Psoas muscle (tissue), 8 donors: ENCODE data around the gene AUTS2. TPM values are rescaled to one million over a fixed set of nuclear protein-coding genes. Genes with fewer than 3 reads are reported as not detected.

Experiments
- ATAC-seq, 4 donors: fragments of 200-7000 bp; cut with Tn5 transposase; one replicate each; pipeline ENCODE4 v1.9.1; 2020; ENCODE audit warnings: moderate library complexity in 3 of 4, mild to moderate bottlenecking in 2 of 4
- DNase-seq, 2 donors: peaks; one replicate each; pipeline ENCODE4 v3.0.0-alpha.2; 2020
- H3K27ac ChIP-seq: fragments of 200-600 bp; one replicate; pipeline ENCODE4 v1.8.0; 2022
- H3K27me3 ChIP-seq, 3 donors: fragments of 200-600 bp in 1 of 3; one replicate each; pipeline versions ENCODE4 v1.6.1 to v1.8.0; 2013 to 2022; ENCODE audit warnings: low read length in 2 of 3, mild to moderate bottlenecking in 2 of 3, moderate library complexity in 1 of 3; ENCODE audit not compliant: insufficient read depth in 3 of 3
- H3K36me3 ChIP-seq, 2 donors: fragments of 200-600 bp in 1 of 2; one replicate each; pipeline versions ENCODE4 v1.6.1 to v1.8.0; 2013 to 2022; ENCODE audit warnings: low read depth in 1 of 2, mild to moderate bottlenecking in 1 of 2, moderate library complexity in 1 of 2; ENCODE audit not compliant: insufficient read depth in 1 of 2
- H3K4me1 ChIP-seq: fragments of 200-600 bp; one replicate; pipeline ENCODE4 v1.8.0; 2022
- H3K4me3 ChIP-seq: fragments of 200-600 bp; one replicate; pipeline ENCODE4 v1.8.0; 2022; ENCODE audit warnings: mild to moderate bottlenecking
- H3K9me3 ChIP-seq: fragments of 200-600 bp; one replicate; pipeline ENCODE4 v1.8.0; 2022
- CTCF ChIP-seq: fragments of 200-600 bp; IDR thresholded peaks from one replicate; pipeline ENCODE4 v1.8.0; 2022; ENCODE audit warnings: antibody characterized with exemption
- WGBS, 3 donors: extraction: QIAGEN DNeasy Blood & Tissue Kit; methylation state at CpG; one replicate each; pipeline versions ENCODE4 v1.1.6 to v1.1.7; 2013; 5-methylcytosine and 5-hydroxymethylcytosine counted together
- intact Hi-C, 2 donors: fragments of 100-400 bp; cut with DNase I; formaldehyde crosslinking; loops; one replicate each; pipeline versions ENCODE4 v1.11.0 to v1.14.2; 2022
- polyA plus RNA-seq, 3 donors: library from polyadenylated mRNA; stranded (reverse); fragments of 200-250 nt; gene quantifications; one replicate each; pipeline ENCODE4 v1.2.3, GENCODE V29; 2013
- total RNA-seq, 4 donors: library from RNA; stranded (reverse); fragmentation: NEBNext Ultra II Directional in 2 of 4; extraction: Animal tissue kit (Norgen Biotek cat#: 25700) in 2 of 4; gene quantifications; one replicate each; pipeline versions ENCODE4 v1.2.1 to v1.2.4, GENCODE V29; 2021 to 2023
- donor health status: healthy with polysubstance abuse.
- donor health status: DM: no; HTN: no; CAD: no; lungs with moderate emphysema.
- donor health status: Bipolar disorder and iron deficiency.
- donor health status: healthy.
- donor health status: DM: yes; HTN: yes; CAD: no.
- donor health status: DM: no; HTN: no; CAD: no.
- donor health status: DM: no; HTN: no; CAD: no.
- donor health status: DM: yes; HTN: yes; CAD: no.

The AUTS2 gene
- total and polyA plus RNA-seq, 7 donors = 5.0 to 33.5 (median 14.3) TPM

GRCh38 chr7:69803699-69804516, 205.6 kb downstream of the AUTS2 start:
- intact Hi-C loops = no loop called here
- no peak for TF ChIP-seq CTCF
- no peaks in the 10 kb centered on the region for H3K36me3 ChIP-seq
- H3K27me3 ChIP-seq = no peaks in the 10 kb centered on the region
- no peaks in the 10 kb centered on the region for H3K9me3 ChIP-seq
- ATAC-seq (no peak), DNase-seq (no peak)
- peaks cover 12% of the 10 kb centered on the region for H3K4me1 ChIP-seq
- H3K27ac ChIP-seq = no peak overlapping the region
- WGBS, 3 donors = 91 to 98% (median 94%) methylated on average over 5 of the region's 5 CpGs
- H3K4me3 ChIP-seq = no peak overlapping the region

- intact Hi-C loops = no loop called here
- Histone ChIP-seq H3K4me3 (no peak overlapping the region), H3K36me3 (no peaks in the 10 kb centered on the region), H3K27ac (no peak overlapping the region), H3K9me3 (no peaks in the 10 kb centered on the region), H3K27me3 (no peaks in the 10 kb centered on the region), H3K4me1 (peaks cover 11% of the 10 kb centered on the region)
- no peak for TF ChIP-seq CTCF
- ATAC-seq (no peak), DNase-seq (no peak)
- WGBS, 3 donors = 80 to 86% (median 80%) methylated on average over 2 of the region's 2 CpGs
Measured at GRCh38 chr7:69804962-69805361, 206.7 kb downstream of the AUTS2 start.

- no peak for TF ChIP-seq CTCF
- H3K36me3 ChIP-seq = no peaks in the 10 kb centered on the region
- ATAC-seq (no peak), DNase-seq (no peak)
- intact Hi-C loops = no loop called here
- no peaks in the 10 kb centered on the region for H3K9me3 ChIP-seq
- no peak overlapping the region for H3K4me3 ChIP-seq
- 100% methylated on average over 1 of the region's 1 CpG for WGBS, 3 donors
- no peak overlapping the region for H3K27ac ChIP-seq
- H3K27me3 ChIP-seq = no peaks in the 10 kb centered on the region
- H3K4me1 ChIP-seq = no peaks in the 10 kb centered on the region
Measured at GRCh38 chr7:69808391-69808790, 210.1 kb downstream of the AUTS2 start.

GRCh38 chr7:69811476-69812308, 213.4 kb downstream of the AUTS2 start:
- Histone ChIP-seq H3K4me3 (no peak overlapping the region), H3K27ac (no peak overlapping the region), H3K27me3 (no peaks in the 10 kb centered on the region), H3K4me1 (peaks cover 9% of the 10 kb centered on the region), H3K9me3 (no peaks in the 10 kb centered on the region), H3K36me3 (no peaks in the 10 kb centered on the region)
- intact Hi-C loops = no loop called here
- ATAC-seq = no peak
- 95 to 99% (median 95%) methylated on average over 7 of the region's 7 CpGs for WGBS, 3 donors
- DNase-seq = no peak
- no peak for TF ChIP-seq CTCF
